HG03460 (cell line): ENCODE data around the gene RPN2.

Experiments
- ATAC-seq: cut with Tn5 transposase; IDR thresholded peaks from one replicate; pipeline ENCODE4 v1.9.1; 2021; ENCODE audit not compliant: unreplicated experiment

The RPN2 gene

GRCh38 chr20:37209661-37210314, 30.7 kb downstream of the RPN2 start:
- no peak for ATAC-seq

- ATAC-seq, result no peak
Measured at GRCh38 chr20:37218441-37218840, 39.3 kb downstream of the RPN2 start.

GRCh38 chr20:37218976-37219375, 39.8 kb downstream of the RPN2 start:
- no peak for ATAC-seq

GRCh38 chr20:37219751-37220668, 40.9 kb downstream of the RPN2 start:
- no peak for ATAC-seq

- no peak for ATAC-seq
Measured at GRCh38 chr20:37220731-37221130, 41.6 kb downstream of the RPN2 start.

- ATAC-seq, result no peak
Measured at GRCh38 chr20:37222086-37222485, 43.0 kb downstream of the RPN2 start.

- no peak for ATAC-seq
Measured at GRCh38 chr20:37223053-37223452, 43.9 kb downstream of the RPN2 start.

- ATAC-seq, result no peak
Measured at GRCh38 chr20:37225146-37225545, 46.0 kb downstream of the RPN2 start.

GRCh38 chr20:37226889-37227288, 47.8 kb downstream of the RPN2 start:
- no peak for ATAC-seq

- no peak for ATAC-seq
Measured at GRCh38 chr20:37228082-37228481, 49.0 kb downstream of the RPN2 start.

GRCh38 chr20:37228656-37229055, 49.5 kb downstream of the RPN2 start:
- no peak for ATAC-seq

- no peak for ATAC-seq
Measured at GRCh38 chr20:37229357-37229756, 50.2 kb downstream of the RPN2 start.

GRCh38 chr20:37230200-37230599, 51.1 kb downstream of the RPN2 start:
- no peak for ATAC-seq

- ATAC-seq, result no peak
Measured at GRCh38 chr20:37231947-37232630, 53.0 kb downstream of the RPN2 start.

GRCh38 chr20:37233548-37234253, 54.6 kb downstream of the RPN2 start:
- ATAC-seq, result no peak

GRCh38 chr20:37234254-37234581, 55.1 kb downstream of the RPN2 start:
- no peak for ATAC-seq

GRCh38 chr20:37235065-37235464, 55.9 kb downstream of the RPN2 start:
- no peak for ATAC-seq

GRCh38 chr20:37236462-37236861, 57.3 kb downstream of the RPN2 start:
- no peak for ATAC-seq

GRCh38 chr20:37237656-37238055, 58.5 kb downstream of the RPN2 start:
- no peak for ATAC-seq

- ATAC-seq, result no peak
Measured at GRCh38 chr20:37238426-37238825, 59.3 kb downstream of the RPN2 start.

GRCh38 chr20:37238935-37239451, 59.9 kb downstream of the RPN2 start:
- no peak for ATAC-seq
